Stimulated activated memory B cell treated with anti-CD40 and anti-IgM and Interleukin-4, amounts not matched to agents 10 μg/mL and 1 μg/mL and 100 μg/mL, for 72 hours (primary cell): ENCODE measurements around the gene MNT.
"Not testable (repeated sequence)": the region's sequence is repeated elsewhere in the genome, so short reads cannot be mapped to it uniquely, and the experiment has no call there.

Source experiments
- ATAC-seq: fragments of 150-1000 bp; cut with Tn5 transposase; 2 replicates; pipeline ENCODE4 v1.10.0; 2021
- H3K27ac Mint-ChIP-seq: one replicate; pipeline ENCODE4 v1.8.0; 2022; ENCODE audit warnings: mild to moderate bottlenecking, mixed read lengths
- H3K27me3 Mint-ChIP-seq: one replicate; pipeline ENCODE4 v1.8.0; 2022; ENCODE audit warnings: mixed read lengths
- H3K36me3 Mint-ChIP-seq: one replicate; pipeline ENCODE4 v1.8.0; 2022; ENCODE audit warnings: mixed read lengths
- H3K4me1 Mint-ChIP-seq: one replicate; pipeline ENCODE4 v1.8.0; 2022; ENCODE audit warnings: mixed read lengths
- H3K4me3 Mint-ChIP-seq: one replicate; pipeline ENCODE4 v1.8.0; 2022; ENCODE audit warnings: mild to moderate bottlenecking, moderate library complexity, mixed read lengths
- H3K9me3 Mint-ChIP-seq: one replicate; pipeline ENCODE4 v1.8.0; 2022; ENCODE audit warnings: mixed read lengths

MNT gene

GRCh38 chr17:2400877-2401425, at the start of gene MNT:
MNT (minus strand) TSS chr17:2401060; CDS start chr17:2400712, 348 bp downstream.
- H3K36me3 Mint-ChIP-seq: no peaks in the 10 kb centered on the region
- H3K27me3 Mint-ChIP-seq: no peaks in the 10 kb centered on the region
- peak within 1 kb of the TSS; percentile 98 for H3K27ac Mint-ChIP-seq
- peaks cover 54% of the 10 kb centered on the region for H3K4me1 Mint-ChIP-seq
- peak; percentile 73 for ATAC-seq
- peak within 1 kb of the TSS; percentile 87 for H3K4me3 Mint-ChIP-seq
- H3K9me3 Mint-ChIP-seq: no peaks in the 10 kb centered on the region

- no peak overlapping the region for H3K4me3 Mint-ChIP-seq
- ATAC-seq: no peak
Observed at GRCh38 chr17:2450016-2450650, 49.3 kb upstream of the MNT start.

GRCh38 chr17:2449486-2449885, 48.6 kb upstream of the MNT start:
- H3K27me3 Mint-ChIP-seq: no peaks in the 10 kb centered on the region
- H3K36me3 Mint-ChIP-seq: peaks cover 41% of the 10 kb centered on the region
- peak overlapping the region; percentile 42 for H3K27ac Mint-ChIP-seq
- ATAC-seq: no peak
- H3K9me3 Mint-ChIP-seq: no peaks in the 10 kb centered on the region
- peaks cover 23% of the 10 kb centered on the region for H3K4me1 Mint-ChIP-seq
- no peak overlapping the region for H3K4me3 Mint-ChIP-seq

More at GRCh38 chr17:2450016-2450650, 49.3 kb upstream of the MNT start:
- H3K9me3 Mint-ChIP-seq: no peaks in the 10 kb centered on the region
- peaks cover 23% of the 10 kb centered on the region for H3K4me1 Mint-ChIP-seq
- no peak overlapping the region for H3K27ac Mint-ChIP-seq
- peaks cover 39% of the 10 kb centered on the region for H3K36me3 Mint-ChIP-seq
- H3K27me3 Mint-ChIP-seq: no peaks in the 10 kb centered on the region

GRCh38 chr17:2447479-2447878, 46.6 kb upstream of the MNT start:
- H3K9me3 Mint-ChIP-seq, H3K4me1 Mint-ChIP-seq, H3K27ac Mint-ChIP-seq, H3K4me3 Mint-ChIP-seq, ATAC-seq, H3K27me3 Mint-ChIP-seq: not testable (repeated sequence)
- peaks cover 32% of the 10 kb centered on the region for H3K36me3 Mint-ChIP-seq

- ATAC-seq: no peak
- H3K9me3 Mint-ChIP-seq: peaks cover 3% of the 10 kb centered on the region
- H3K27ac Mint-ChIP-seq: no peak overlapping the region
- H3K4me1 Mint-ChIP-seq: peaks cover 7% of the 10 kb centered on the region
- H3K27me3 Mint-ChIP-seq: no peaks in the 10 kb centered on the region
- peaks cover 39% of the 10 kb centered on the region for H3K36me3 Mint-ChIP-seq
- no peak overlapping the region for H3K4me3 Mint-ChIP-seq
Observed at GRCh38 chr17:2445638-2446037, 44.8 kb upstream of the MNT start.

GRCh38 chr17:2444382-2444781, 43.5 kb upstream of the MNT start:
- H3K4me1 Mint-ChIP-seq: peaks cover 3% of the 10 kb centered on the region
- H3K27ac Mint-ChIP-seq: no peak overlapping the region
- no peak overlapping the region for H3K4me3 Mint-ChIP-seq
- peaks cover 3% of the 10 kb centered on the region for H3K9me3 Mint-ChIP-seq
- peaks cover 41% of the 10 kb centered on the region for H3K36me3 Mint-ChIP-seq
- ATAC-seq: no peak
- H3K27me3 Mint-ChIP-seq: no peaks in the 10 kb centered on the region

GRCh38 chr17:2442166-2442565, 41.3 kb upstream of the MNT start:
- no peak for ATAC-seq
- Mint-ChIP-seq H3K9me3 (peaks cover 3% of the 10 kb centered on the region), H3K4me3 (no peak overlapping the region), H3K36me3 (peaks cover 51% of the 10 kb centered on the region), H3K27ac (no peak overlapping the region), H3K4me1 (no peaks in the 10 kb centered on the region), H3K27me3 (no peaks in the 10 kb centered on the region)

- no peaks in the 10 kb centered on the region for H3K4me1 Mint-ChIP-seq
- no peak overlapping the region for H3K27ac Mint-ChIP-seq
- no peaks in the 10 kb centered on the region for H3K27me3 Mint-ChIP-seq
- H3K4me3 Mint-ChIP-seq: no peak overlapping the region
- no peak for ATAC-seq
- peaks cover 57% of the 10 kb centered on the region for H3K36me3 Mint-ChIP-seq
- peaks cover 3% of the 10 kb centered on the region for H3K9me3 Mint-ChIP-seq
Observed at GRCh38 chr17:2440930-2441329, 40.1 kb upstream of the MNT start.

GRCh38 chr17:2439997-2440396, 39.1 kb upstream of the MNT start:
- not testable (repeated sequence) for ATAC-seq
- H3K36me3 Mint-ChIP-seq: peaks cover 58% of the 10 kb centered on the region

GRCh38 chr17:2438823-2439222, 38.0 kb upstream of the MNT start:
- Mint-ChIP-seq H3K36me3 (peaks cover 68% of the 10 kb centered on the region), H3K4me3 (no peak overlapping the region), H3K27ac (no peak overlapping the region), H3K9me3 (peaks cover 3% of the 10 kb centered on the region), H3K27me3 (no peaks in the 10 kb centered on the region), H3K4me1 (no peaks in the 10 kb centered on the region)
- no peak for ATAC-seq

More at GRCh38 chr17:2439997-2440396, 39.1 kb upstream of the MNT start:
- not testable (repeated sequence) for H3K4me3 Mint-ChIP-seq, H3K4me1 Mint-ChIP-seq, H3K9me3 Mint-ChIP-seq, H3K27ac Mint-ChIP-seq, H3K27me3 Mint-ChIP-seq

- Mint-ChIP-seq H3K27me3 (no peaks in the 10 kb centered on the region), H3K36me3 (peaks cover 71% of the 10 kb centered on the region), H3K27ac (no peak overlapping the region), H3K9me3 (peaks cover 3% of the 10 kb centered on the region), H3K4me3 (no peak overlapping the region), H3K4me1 (no peaks in the 10 kb centered on the region)
- ATAC-seq: no peak
Observed at GRCh38 chr17:2436316-2436905, 35.6 kb upstream of the MNT start.

- H3K4me1 Mint-ChIP-seq: no peaks in the 10 kb centered on the region
- H3K27me3 Mint-ChIP-seq: no peaks in the 10 kb centered on the region
- peaks cover 66% of the 10 kb centered on the region for H3K36me3 Mint-ChIP-seq
- no peak overlapping the region for H3K27ac Mint-ChIP-seq
- H3K4me3 Mint-ChIP-seq: no peak overlapping the region
- ATAC-seq: no peak
- no peaks in the 10 kb centered on the region for H3K9me3 Mint-ChIP-seq
Observed at GRCh38 chr17:2435862-2436261, 35.0 kb upstream of the MNT start.

GRCh38 chr17:2435181-2435741, 34.4 kb upstream of the MNT start:
- no peaks in the 10 kb centered on the region for H3K4me1 Mint-ChIP-seq
- no peaks in the 10 kb centered on the region for H3K9me3 Mint-ChIP-seq
- H3K36me3 Mint-ChIP-seq: peaks cover 60% of the 10 kb centered on the region
- H3K27ac Mint-ChIP-seq: peak overlapping the region; percentile 73
- H3K4me3 Mint-ChIP-seq: no peak overlapping the region
- no peaks in the 10 kb centered on the region for H3K27me3 Mint-ChIP-seq
- ATAC-seq: no peak

GRCh38 chr17:2433696-2434095, 32.8 kb upstream of the MNT start:
- no peaks in the 10 kb centered on the region for H3K27me3 Mint-ChIP-seq
- no peaks in the 10 kb centered on the region for H3K9me3 Mint-ChIP-seq
- no peak overlapping the region for H3K4me3 Mint-ChIP-seq
- ATAC-seq: no peak
- no peaks in the 10 kb centered on the region for H3K4me1 Mint-ChIP-seq
- no peak overlapping the region for H3K27ac Mint-ChIP-seq
- peaks cover 60% of the 10 kb centered on the region for H3K36me3 Mint-ChIP-seq

- H3K4me1 Mint-ChIP-seq: no peaks in the 10 kb centered on the region
- no peaks in the 10 kb centered on the region for H3K9me3 Mint-ChIP-seq
- no peak for ATAC-seq
- peaks cover 35% of the 10 kb centered on the region for H3K36me3 Mint-ChIP-seq
- no peak overlapping the region for H3K4me3 Mint-ChIP-seq
- H3K27ac Mint-ChIP-seq: peak overlapping the region; percentile 44
- H3K27me3 Mint-ChIP-seq: no peaks in the 10 kb centered on the region
Observed at GRCh38 chr17:2427910-2428309, 27.1 kb upstream of the MNT start.

GRCh38 chr17:2427215-2427614, 26.4 kb upstream of the MNT start:
- Mint-ChIP-seq H3K4me1 (no peaks in the 10 kb centered on the region), H3K36me3 (peaks cover 28% of the 10 kb centered on the region), H3K27me3 (no peaks in the 10 kb centered on the region), H3K9me3 (no peaks in the 10 kb centered on the region), H3K4me3 (no peak overlapping the region), H3K27ac (peak overlapping the region; percentile 44)
- no peak for ATAC-seq
